Measurements from ENCODE around the gene IGFBP2. TPM values are rescaled to one million over a fixed set of nuclear protein-coding genes. Genes with fewer than 3 reads are reported as not detected.
A peak's percentile ranks its signal among the peaks of the same experiment; 100 is the strongest.

Gene IGFBP2
- total RNA-seq, 2 donors from 2014 or later, result 129 to 170 TPM

DNA sequence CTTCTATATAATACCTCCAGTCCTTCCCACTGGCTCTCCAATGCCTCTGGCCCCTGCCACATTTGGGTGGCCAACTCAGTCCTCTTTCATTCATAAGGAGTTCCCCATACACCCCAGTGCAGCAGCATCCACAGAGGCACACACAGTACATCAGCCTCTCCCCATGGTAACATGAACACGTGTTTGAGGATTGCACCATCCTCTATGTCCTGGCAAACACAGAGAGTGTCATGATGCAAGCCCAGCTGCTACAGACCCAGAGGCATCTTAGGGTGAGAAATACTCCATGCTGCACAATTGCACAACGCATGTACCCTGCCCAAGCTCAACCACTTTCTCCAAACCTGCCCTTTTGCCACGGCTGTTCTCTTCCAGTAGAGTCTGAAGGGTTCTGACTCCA, 50.6 kb downstream of the IGFBP2 start:
- Histone ChIP-seq H3K27me3 (no peaks in the 10 kb centered on the region), H3K27ac (no peak overlapping the region), H3K36me3 (replicated peaks in 1 of 2; ENCODE audit: insufficient read depth in 1 of 2, low read depth in 2 of 2) (no peaks in the 10 kb centered on the region), H3K4me1 (peaks cover 9% of the 10 kb centered on the region), H3K9me3 (no peaks in the 10 kb centered on the region), H3K4me3 (no peak overlapping the region)
- DNase-seq (peak in 3 of 4 donors; percentile 44 to 71 (median 50)), ATAC-seq (peak; percentile 66)
- 37 to 43% methylated on average over 3 of the region's 3 CpGs for WGBS, 2 donors
- TF ChIP-seq POLR2A (IDR thresholded peaks at IDR 0.05), result no peak
- TF ChIP-seq, protein P1, sequence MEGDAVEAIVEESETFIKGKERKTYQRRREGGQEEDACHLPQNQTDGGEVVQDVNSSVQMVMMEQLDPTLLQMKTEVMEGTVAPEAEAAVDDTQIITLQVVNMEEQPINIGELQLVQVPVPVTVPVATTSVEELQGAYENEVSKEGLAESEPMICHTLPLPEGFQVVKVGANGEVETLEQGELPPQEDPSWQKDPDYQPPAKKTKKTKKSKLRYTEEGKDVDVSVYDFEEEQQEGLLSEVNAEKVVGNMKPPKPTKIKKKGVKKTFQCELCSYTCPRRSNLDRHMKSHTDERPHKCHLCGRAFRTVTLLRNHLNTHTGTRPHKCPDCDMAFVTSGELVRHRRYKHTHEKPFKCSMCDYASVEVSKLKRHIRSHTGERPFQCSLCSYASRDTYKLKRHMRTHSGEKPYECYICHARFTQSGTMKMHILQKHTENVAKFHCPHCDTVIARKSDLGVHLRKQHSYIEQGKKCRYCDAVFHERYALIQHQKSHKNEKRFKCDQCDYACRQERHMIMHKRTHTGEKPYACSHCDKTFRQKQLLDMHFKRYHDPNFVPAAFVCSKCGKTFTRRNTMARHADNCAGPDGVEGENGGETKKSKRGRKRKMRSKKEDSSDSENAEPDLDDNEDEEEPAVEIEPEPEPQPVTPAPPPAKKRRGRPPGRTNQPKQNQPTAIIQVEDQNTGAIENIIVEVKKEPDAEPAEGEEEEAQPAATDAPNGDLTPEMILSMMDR (IDR thresholded peaks at IDR 0.05), result no peak
- intact Hi-C loops (cut with DNase I), result loop anchor here (10.0 kb wide), 1 partner anchor 1031 kb away; no protein-coding TSS in a partner anchor

DNA sequence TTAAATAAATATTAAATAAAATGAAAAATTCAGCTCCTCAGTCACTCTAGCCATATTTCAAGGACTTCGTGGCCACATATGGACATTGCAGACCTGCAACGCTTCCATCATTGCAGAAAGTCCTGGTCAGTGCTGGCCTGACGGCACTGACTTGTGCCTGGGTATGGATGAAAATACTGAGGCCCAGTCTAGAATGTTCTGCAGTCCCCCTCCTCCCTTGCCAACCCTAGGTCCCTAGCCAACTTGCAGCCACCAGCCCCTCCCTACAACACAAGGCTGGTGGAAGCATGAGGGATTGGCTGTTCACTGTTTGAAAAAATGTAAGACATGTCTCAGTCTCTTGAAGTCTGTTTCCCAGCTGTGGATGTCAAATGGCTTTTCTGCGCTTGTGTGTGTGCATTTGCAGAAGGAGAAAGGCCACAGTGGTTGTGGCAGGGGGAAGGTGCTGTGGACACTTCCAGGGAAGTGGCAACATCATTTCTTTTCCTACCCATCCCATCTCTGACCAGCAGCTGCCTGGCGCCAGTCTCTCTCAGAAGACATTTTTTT, 52.2 kb downstream of the IGFBP2 start:
- H3K27ac ChIP-seq, result no peak overlapping the region
- TF ChIP-seq POLR2A (IDR thresholded peaks at IDR 0.05), result no peak
- TF ChIP-seq, protein P1 (IDR thresholded peaks at IDR 0.05), result no peak
- intact Hi-C loops (cut with DNase I), result loop anchor here (10.0 kb wide), 1 partner anchor 1029 kb away; no protein-coding TSS in a partner anchor
- DNase-seq (no peak), ATAC-seq (no peak)
- no peaks in the 10 kb centered on the region for H3K27me3 ChIP-seq
- peaks cover 9% of the 10 kb centered on the region for H3K4me1 ChIP-seq
- WGBS, 2 donors, result 82 to 83% methylated on average over 5 of the region's 5 CpGs
- no peaks in the 10 kb centered on the region for H3K9me3 ChIP-seq
- no peak overlapping the region for H3K4me3 ChIP-seq
- H3K36me3 ChIP-seq (replicated peaks in 1 of 2; ENCODE audit: insufficient read depth in 1 of 2, low read depth in 2 of 2), result no peaks in the 10 kb centered on the region

DNA sequence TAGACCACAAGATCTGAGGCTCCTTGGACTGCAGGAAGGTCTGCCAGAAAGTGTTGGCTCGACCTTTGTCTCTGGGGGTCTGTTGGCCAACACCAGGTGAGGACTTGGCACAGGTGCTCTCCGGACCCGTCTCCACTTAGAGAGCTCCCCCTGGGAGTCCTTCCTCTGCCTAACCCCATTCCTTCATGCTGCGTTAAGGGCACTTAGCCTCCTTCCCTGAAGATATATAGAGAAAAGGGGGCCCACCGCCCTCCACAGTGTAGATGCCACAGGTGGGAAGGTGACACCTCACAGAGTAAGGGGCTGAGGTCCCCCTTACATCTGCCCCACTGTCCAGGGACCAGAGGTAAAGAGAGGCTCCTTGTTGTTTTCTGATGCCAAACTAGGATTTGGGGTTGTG, 53.9 kb downstream of the IGFBP2 start:
- intact Hi-C loops (cut with DNase I), result loop anchor here (10.0 kb wide), 1 partner anchor 1028 kb away; no protein-coding TSS in a partner anchor
- no peak overlapping the region for H3K27ac ChIP-seq
- TF ChIP-seq, protein P1 (IDR thresholded peaks at IDR 0.05), result no peak
- no peak for TF ChIP-seq POLR2A (IDR thresholded peaks at IDR 0.05)
- WGBS, 2 donors, result 0 to 71% methylated on average over 1 to 5 of the region's 5 CpGs
- peaks cover 3 to 8% of the 10 kb centered on the region in 2 donors for H3K27me3 ChIP-seq
- ATAC-seq, result no peak
- H3K9me3 ChIP-seq, result no peaks in the 10 kb centered on the region
- H3K4me3 ChIP-seq, result no peak overlapping the region
- DNase-seq, result no peak
- peaks cover 15% of the 10 kb centered on the region for H3K4me1 ChIP-seq
- H3K36me3 ChIP-seq (replicated peaks in 1 of 2; ENCODE audit: insufficient read depth in 1 of 2, low read depth in 2 of 2), result no peaks in the 10 kb centered on the region

- H3K27ac ChIP-seq, result no peak overlapping the region
- peaks cover 15% of the 10 kb centered on the region for H3K4me1 ChIP-seq
- H3K4me3 ChIP-seq, result no peak overlapping the region
- no peaks in the 10 kb centered on the region for H3K9me3 ChIP-seq
- no peak for ATAC-seq
- WGBS, 2 donors, result 31 to 43% methylated on average over 4 of the region's 4 CpGs
- intact Hi-C loops (cut with DNase I), result loop anchor here (10.0 kb wide), 1 partner anchor 1027 kb away; no protein-coding TSS in a partner anchor
- TF ChIP-seq, protein P1 (IDR thresholded peaks at IDR 0.05), result peak in 2 of 7 experiments; percentile 6 to 7
- no peak for TF ChIP-seq POLR2A (IDR thresholded peaks at IDR 0.05)
- no peaks in the 10 kb centered on the region for H3K36me3 ChIP-seq (replicated peaks in 1 of 2; ENCODE audit: insufficient read depth in 1 of 2, low read depth in 2 of 2)
- no peak for DNase-seq
- H3K27me3 ChIP-seq, result peaks cover 3 to 13% of the 10 kb centered on the region in 2 donors
Observed at GRCh38 chr2:216687646-216688045, 54.4 kb downstream of the IGFBP2 start.

Measured in body of pancreas (tissue), 4 donors.